BE2C (cell line): ENCODE measurements around the gene PRKN.

Experiments used
- DNase-seq: peaks from one replicate; pipeline ENCODE4 v3.0.0-alpha.2; 2020
- H3K27me3 ChIP-seq: fragments of 250-450 bp; sonication (Bioruptor Pico); 2 replicates; pipeline ENCODE4 v1.5.1; 2020; ENCODE audit warnings: mild to moderate bottlenecking
- H3K36me3 ChIP-seq: fragments of 250-450 bp; sonication (Bioruptor Pico); 2 replicates; pipeline ENCODE4 v1.5.1; 2020; ENCODE audit warnings: mild to moderate bottlenecking
- H3K4me1 ChIP-seq: fragments of 250-450 bp; sonication (Bioruptor Pico); 2 replicates; pipeline ENCODE4 v1.5.1; 2020
- H3K4me3 ChIP-seq: 2 replicates; pipeline ENCODE4 v1.5.1; 2011; ENCODE audit warnings: low read depth, low read length
- H3K9me3 ChIP-seq: fragments of 250-450 bp; sonication (Bioruptor Pico); 2 replicates; pipeline ENCODE4 v1.5.1; 2020
- TF ChIP-seq, protein P1 (sequence below): IDR thresholded peaks from 2 replicates; pipeline ENCODE4 v1.5.1; 2012; ENCODE audit warnings: mild to moderate bottlenecking, low read depth, low read length

Gene PRKN

DNA sequence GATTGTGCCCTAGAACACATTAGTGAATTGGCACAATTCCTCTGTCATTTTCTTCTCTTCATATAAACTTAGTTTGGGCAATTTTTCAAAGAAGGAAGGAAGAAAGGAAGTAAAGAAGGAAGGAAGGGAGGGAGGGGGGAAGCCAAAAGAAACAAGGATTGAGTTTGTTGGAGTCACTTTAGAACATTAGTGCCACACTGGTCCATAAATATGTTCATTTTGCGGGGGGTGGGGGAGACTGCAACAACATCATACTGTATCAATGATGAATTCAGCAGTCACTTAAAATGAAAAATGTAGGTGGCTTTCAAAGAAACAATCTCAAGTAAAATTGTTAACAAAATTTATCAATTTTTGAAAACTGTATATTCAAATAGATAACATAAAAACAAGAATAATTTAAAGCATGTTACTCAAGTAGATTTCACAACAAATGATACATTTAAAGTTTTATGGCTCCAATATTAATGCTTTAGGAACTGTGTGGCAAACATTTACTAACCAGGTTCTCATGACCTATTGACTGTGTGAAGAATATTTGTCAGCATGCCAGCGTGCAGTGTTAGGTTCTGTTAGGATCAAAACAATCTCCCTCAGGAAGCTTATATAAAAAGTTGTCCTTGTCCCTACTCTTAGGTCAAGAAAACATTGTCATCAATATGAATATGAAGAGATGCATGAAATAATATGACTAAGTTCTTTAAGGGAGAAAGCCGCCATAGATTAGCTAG is 1245.6 kb downstream of the PRKN start:
- Histone ChIP-seq H3K36me3 (no peaks in the 10 kb centered on the region), H3K4me3 (no peak overlapping the region), H3K27me3 (no peaks in the 10 kb centered on the region), H3K9me3 (no peaks in the 10 kb centered on the region), H3K4me1 (peaks cover 6% of the 10 kb centered on the region; the same call in 1 of the 2 replicates)
- DNase-seq: no peak
- TF ChIP-seq, protein P1, sequence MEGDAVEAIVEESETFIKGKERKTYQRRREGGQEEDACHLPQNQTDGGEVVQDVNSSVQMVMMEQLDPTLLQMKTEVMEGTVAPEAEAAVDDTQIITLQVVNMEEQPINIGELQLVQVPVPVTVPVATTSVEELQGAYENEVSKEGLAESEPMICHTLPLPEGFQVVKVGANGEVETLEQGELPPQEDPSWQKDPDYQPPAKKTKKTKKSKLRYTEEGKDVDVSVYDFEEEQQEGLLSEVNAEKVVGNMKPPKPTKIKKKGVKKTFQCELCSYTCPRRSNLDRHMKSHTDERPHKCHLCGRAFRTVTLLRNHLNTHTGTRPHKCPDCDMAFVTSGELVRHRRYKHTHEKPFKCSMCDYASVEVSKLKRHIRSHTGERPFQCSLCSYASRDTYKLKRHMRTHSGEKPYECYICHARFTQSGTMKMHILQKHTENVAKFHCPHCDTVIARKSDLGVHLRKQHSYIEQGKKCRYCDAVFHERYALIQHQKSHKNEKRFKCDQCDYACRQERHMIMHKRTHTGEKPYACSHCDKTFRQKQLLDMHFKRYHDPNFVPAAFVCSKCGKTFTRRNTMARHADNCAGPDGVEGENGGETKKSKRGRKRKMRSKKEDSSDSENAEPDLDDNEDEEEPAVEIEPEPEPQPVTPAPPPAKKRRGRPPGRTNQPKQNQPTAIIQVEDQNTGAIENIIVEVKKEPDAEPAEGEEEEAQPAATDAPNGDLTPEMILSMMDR: no peak

DNA sequence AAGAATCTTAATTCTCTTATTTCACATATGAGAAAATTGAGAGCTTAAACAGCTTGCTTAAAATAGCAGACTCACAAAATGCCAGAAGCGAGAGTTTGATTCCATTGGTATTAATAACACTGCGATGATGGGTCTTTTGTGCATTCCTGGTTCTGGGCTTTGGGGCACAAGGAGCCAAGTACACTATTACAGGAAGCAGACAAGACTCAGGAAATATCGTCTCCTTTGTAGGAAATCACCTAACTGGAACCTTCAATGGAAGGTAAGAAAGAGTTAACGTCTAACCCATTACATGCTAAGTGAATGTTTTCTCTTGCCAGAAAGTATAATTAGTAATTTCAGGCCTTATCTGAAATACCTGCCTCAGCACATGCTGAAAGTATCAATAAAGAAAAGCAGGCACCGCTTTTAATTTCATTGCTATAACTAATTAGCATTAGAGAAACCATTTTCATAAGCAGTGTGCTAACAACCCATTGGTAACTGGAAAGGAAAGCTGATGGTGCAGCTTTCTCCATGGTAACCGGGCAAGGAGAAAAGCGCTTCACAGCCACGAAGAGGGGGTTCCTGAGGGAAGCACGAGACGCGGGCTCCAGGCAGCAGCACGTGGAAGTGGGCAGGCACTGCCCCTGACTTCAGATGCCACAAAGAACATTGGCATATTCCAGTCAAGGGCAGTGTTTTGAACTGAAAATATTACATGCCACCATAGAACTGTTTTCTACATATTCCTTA is 1247.0 kb downstream of the PRKN start:
- no peaks in the 10 kb centered on the region for H3K9me3 ChIP-seq
- no peaks in the 10 kb centered on the region for H3K27me3 ChIP-seq
- no peak overlapping the region for H3K4me3 ChIP-seq
- DNase-seq: no peak
- H3K4me1 ChIP-seq: no peaks in the 10 kb centered on the region
- TF ChIP-seq, protein P1: no peak
- no peaks in the 10 kb centered on the region for H3K36me3 ChIP-seq

DNA sequence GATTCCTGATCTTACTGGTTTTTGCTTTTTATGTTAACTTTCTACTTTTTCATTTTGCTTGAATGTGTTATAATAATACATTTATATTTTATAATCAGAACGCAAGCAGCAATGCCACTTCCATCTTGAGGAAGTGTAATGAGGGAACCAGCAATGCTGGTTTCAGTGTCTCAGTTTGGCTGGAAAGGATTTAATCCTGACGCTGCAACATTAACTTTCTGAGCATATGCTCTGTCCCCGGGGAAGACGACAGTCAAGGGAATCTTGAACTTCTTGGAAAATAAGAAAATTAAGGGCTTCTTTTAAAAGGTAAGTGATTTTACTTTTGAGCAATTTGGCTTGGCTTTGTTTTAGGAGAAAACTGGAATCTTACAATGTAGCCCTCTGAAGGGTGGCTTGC is 1248.2 kb downstream of the PRKN start:
- H3K36me3 ChIP-seq: no peaks in the 10 kb centered on the region
- TF ChIP-seq, protein P1: no peak
- H3K27me3 ChIP-seq: no peaks in the 10 kb centered on the region
- no peaks in the 10 kb centered on the region for H3K9me3 ChIP-seq
- no peak for DNase-seq
- no peaks in the 10 kb centered on the region for H3K4me1 ChIP-seq
- no peak overlapping the region for H3K4me3 ChIP-seq

DNA sequence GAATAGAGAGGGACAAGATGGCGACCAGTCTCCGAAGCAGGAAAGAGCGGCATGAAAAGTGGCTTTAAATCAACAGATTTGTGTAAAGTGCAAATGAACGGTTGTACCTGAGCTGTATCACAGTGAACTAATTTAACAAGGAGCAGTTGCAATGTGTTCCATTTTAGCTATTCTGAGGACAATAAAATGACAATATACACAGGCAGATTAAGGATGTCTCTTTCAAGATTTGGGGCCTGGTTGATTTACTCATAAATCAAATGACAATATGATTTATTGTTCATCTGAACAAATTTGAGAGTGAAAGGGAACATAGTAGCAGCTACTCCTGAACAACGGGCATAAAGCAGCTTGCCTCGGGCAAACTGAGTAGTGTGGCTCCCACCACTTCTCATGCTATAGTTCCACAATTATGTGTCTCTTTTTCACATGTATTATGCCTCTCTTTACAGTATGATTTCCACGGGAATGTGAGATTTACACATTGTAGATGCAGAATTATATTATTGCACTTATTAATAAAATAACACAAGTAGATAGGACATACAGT is 1249.6 kb downstream of the PRKN start:
- Histone ChIP-seq H3K36me3 (no peaks in the 10 kb centered on the region), H3K4me3 (no peak overlapping the region), H3K9me3 (no peaks in the 10 kb centered on the region), H3K4me1 (no peaks in the 10 kb centered on the region), H3K27me3 (no peaks in the 10 kb centered on the region)
- TF ChIP-seq, protein P1: no peak
- no peak for DNase-seq

DNA sequence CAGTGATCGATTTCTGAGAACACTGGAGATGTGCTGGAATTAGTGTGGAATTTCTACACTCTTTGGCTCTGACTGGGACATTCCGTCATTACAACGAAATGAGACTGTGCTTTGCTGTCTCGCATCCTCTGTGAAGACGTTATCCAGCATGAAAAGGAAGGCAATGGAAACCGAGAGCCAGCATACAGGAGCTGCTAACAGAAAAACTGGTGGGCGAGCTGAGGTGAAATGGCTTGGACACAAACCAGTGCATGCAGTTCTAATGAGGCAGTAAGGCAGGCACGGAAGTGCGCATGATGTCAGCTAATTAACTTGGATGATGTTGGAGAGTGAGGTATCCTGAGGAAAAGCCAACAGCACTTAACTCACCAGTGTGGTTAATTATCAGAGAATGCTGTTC is 1250.9 kb downstream of the PRKN start:
- no peaks in the 10 kb centered on the region for H3K27me3 ChIP-seq
- H3K4me1 ChIP-seq: no peaks in the 10 kb centered on the region
- TF ChIP-seq, protein P1: no peak
- no peak overlapping the region for H3K4me3 ChIP-seq
- H3K36me3 ChIP-seq: no peaks in the 10 kb centered on the region
- no peak for DNase-seq
- no peaks in the 10 kb centered on the region for H3K9me3 ChIP-seq

DNA sequence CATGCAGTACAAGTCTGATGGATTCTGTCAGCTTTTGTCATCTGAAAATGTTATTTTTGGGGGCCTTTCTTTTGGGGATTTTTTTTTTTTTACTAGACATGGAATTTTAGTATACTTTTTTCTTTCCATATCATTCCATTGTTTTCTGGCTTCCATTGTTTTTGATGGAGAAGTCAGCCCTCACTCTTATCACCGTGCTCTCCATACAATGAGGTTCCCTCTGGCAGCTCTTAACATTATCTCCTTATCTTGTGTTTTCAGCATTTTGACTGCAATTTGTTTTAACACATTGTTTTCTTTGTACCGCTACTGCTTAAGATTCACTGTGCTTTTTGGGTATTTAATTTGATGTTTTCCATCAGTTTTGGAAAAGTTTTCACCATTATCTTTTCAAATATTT is 1262.2 kb downstream of the PRKN start:
- no peaks in the 10 kb centered on the region for H3K4me1 ChIP-seq
- no peaks in the 10 kb centered on the region for H3K9me3 ChIP-seq
- no peak overlapping the region for H3K4me3 ChIP-seq
- H3K36me3 ChIP-seq: no peaks in the 10 kb centered on the region
- DNase-seq: no peak
- TF ChIP-seq, protein P1: no peak
- no peaks in the 10 kb centered on the region for H3K27me3 ChIP-seq
